ENCODE measurements around the gene SRSF10. TPM values are rescaled to one million over a fixed set of nuclear protein-coding genes. Genes with fewer than 3 reads are reported as not detected.
"Not testable (repeated sequence)": the region's sequence is repeated elsewhere in the genome, so short reads cannot be mapped to it uniquely, and the experiment has no call there.

Gene SRSF10
- total and polyA plus RNA-seq, 4 donors: 55.1 to 251 (median 78.4) TPM

DNA sequence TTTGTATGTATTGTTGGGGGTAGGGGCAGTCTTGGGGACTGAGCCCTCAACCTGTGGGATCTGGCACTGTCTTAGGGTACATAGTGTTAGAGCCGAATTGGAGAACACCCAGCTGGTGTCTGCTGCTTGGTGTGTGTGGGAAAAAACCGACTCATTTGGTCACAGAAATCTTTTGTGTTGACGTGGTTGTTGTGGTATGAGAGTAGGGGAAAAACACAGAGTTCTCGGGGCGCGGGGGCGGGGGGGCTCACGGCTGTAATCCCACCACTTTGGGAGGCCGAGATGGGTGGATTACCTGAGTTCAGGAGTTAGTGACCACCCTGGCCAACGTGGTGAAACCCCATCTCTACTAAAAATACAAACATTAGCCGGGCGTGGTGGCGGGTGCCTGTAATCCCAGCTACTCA, 15.3 kb upstream of the SRSF10 start:
- Histone ChIP-seq H3K36me3 (ENCODE audit: control insufficient read depth in 4 of 4, insufficient read depth in 4 of 4, low read length in 4 of 4) (no peaks in the 10 kb centered on the region), H3K4me1 (ENCODE audit: control insufficient read depth in 5 of 5, insufficient read depth in 5 of 5, low read length in 5 of 5) (peaks cover 0 to 3% (median 0%) of the 10 kb centered on the region in 5 donors), H3K27me3 (ENCODE audit: control insufficient read depth in 3 of 3, insufficient read depth in 3 of 3, low read length in 2 of 3) (no peaks in the 10 kb centered on the region), H3K9ac (ENCODE audit: insufficient read depth in 1 of 2, low read length in 2 of 2) (no peak overlapping the region), H3K9me3 (ENCODE audit: control insufficient read depth in 4 of 4, insufficient read depth in 3 of 4, low read length in 3 of 4) (no peaks in the 10 kb centered on the region), H3K4me3 (no peak overlapping the region), H3K27ac (ENCODE audit: low read depth in 1 of 2, low read length in 1 of 2) (no peak overlapping the region)
- TF ChIP-seq CTCF (IDR thresholded peaks at IDR 0.05; ENCODE audit: control extremely low read depth, extremely low read depth): no peak
- WGBS, 2 donors: 79 to 86% methylated on average over 13 of the region's 13 CpGs
- DNase-seq (peak in 1 of 3 donors; percentile 61), ATAC-seq (ENCODE audit: insufficient read depth, low FRiP score) (no peak)

- 85 to 91% methylated on average over 13 of the region's 13 CpGs for WGBS, 2 donors
These were observed 11.9 kb upstream of the SRSF10 start for GRCh38 chr1:23992011-23992410.

DNA sequence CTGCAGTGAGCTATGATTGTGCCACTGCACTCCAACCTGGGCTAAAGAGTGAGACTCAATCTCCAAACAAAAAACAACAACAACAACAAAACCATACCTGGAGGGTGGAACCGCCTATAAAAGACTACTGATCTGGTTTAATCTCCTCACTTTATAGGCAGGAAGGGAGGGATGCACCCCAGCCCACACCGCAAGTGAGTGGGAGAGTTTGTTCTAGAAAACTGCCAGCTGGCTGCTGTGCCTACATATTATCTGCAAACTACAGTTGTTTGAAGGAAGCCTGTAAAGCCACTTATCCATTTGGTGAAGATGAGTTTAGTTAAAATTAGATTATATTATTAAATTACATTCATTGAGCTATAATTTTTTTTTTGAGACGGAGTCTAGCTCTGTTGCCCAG, 9.1 kb upstream of the SRSF10 start:
- no peak for TF ChIP-seq CTCF (IDR thresholded peaks at IDR 0.05; ENCODE audit: control extremely low read depth, extremely low read depth)
- ATAC-seq (ENCODE audit: insufficient read depth, low FRiP score) (no peak), DNase-seq (no peak)
- no peaks in the 10 kb centered on the region for H3K27me3 ChIP-seq (ENCODE audit: control insufficient read depth in 3 of 3, insufficient read depth in 3 of 3, low read length in 2 of 3)
- no peak overlapping the region for H3K27ac ChIP-seq (ENCODE audit: low read depth in 1 of 2, low read length in 1 of 2)
- H3K36me3 ChIP-seq (ENCODE audit: control insufficient read depth in 4 of 4, insufficient read depth in 4 of 4, low read length in 4 of 4): no peaks in the 10 kb centered on the region
- WGBS, 2 donors: 82 to 91% methylated on average over 3 of the region's 3 CpGs
- H3K4me3 ChIP-seq: no peak overlapping the region
- H3K4me1 ChIP-seq (ENCODE audit: control insufficient read depth in 5 of 5, insufficient read depth in 5 of 5, low read length in 5 of 5): peaks cover 0 to 8% (median 3%) of the 10 kb centered on the region in 5 donors
- H3K9ac ChIP-seq (ENCODE audit: insufficient read depth in 1 of 2, low read length in 2 of 2): no peak overlapping the region
- H3K9me3 ChIP-seq (ENCODE audit: control insufficient read depth in 4 of 4, insufficient read depth in 3 of 4, low read length in 3 of 4): no peaks in the 10 kb centered on the region

More at GRCh38 chr1:23992011-23992410, 11.9 kb upstream of the SRSF10 start:
- not testable (repeated sequence) for H3K27ac ChIP-seq (ENCODE audit: low read depth in 1 of 2, low read length in 1 of 2); DNase-seq; H3K9me3 ChIP-seq (ENCODE audit: control insufficient read depth in 4 of 4, insufficient read depth in 3 of 4, low read length in 3 of 4); H3K27me3 ChIP-seq (ENCODE audit: control insufficient read depth in 3 of 3, insufficient read depth in 3 of 3, low read length in 2 of 3); H3K9ac ChIP-seq (ENCODE audit: insufficient read depth in 1 of 2, low read length in 2 of 2); H3K36me3 ChIP-seq (ENCODE audit: control insufficient read depth in 4 of 4, insufficient read depth in 4 of 4, low read length in 4 of 4); H3K4me3 ChIP-seq; H3K4me1 ChIP-seq (ENCODE audit: control insufficient read depth in 5 of 5, insufficient read depth in 5 of 5, low read length in 5 of 5); ATAC-seq (ENCODE audit: insufficient read depth, low FRiP score)

DNA sequence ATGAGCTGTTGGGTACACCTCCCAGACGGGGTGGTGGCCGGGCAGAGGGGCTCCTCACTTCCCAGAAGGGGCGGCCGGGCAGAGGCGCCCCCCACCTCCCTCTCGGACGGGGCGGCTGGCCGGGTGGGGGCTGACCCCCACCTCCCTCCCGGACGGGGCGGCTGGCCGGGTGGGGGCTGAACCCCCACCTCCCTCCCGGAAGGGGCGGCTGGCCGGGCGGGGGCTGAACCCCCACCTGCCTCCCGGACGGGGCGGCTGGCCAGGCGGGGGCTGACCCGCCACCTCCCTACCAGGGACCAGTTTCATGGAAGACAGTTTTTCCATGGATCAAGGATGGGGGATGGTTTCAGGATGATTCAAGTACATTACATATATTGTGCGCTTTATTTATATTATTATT, 6.9 kb upstream of the SRSF10 start:
- DNase-seq; H3K4me3 ChIP-seq; H3K36me3 ChIP-seq (ENCODE audit: control insufficient read depth in 4 of 4, insufficient read depth in 4 of 4, low read length in 4 of 4); H3K27ac ChIP-seq (ENCODE audit: low read depth in 1 of 2, low read length in 1 of 2); H3K27me3 ChIP-seq (ENCODE audit: control insufficient read depth in 3 of 3, insufficient read depth in 3 of 3, low read length in 2 of 3); H3K9ac ChIP-seq (ENCODE audit: insufficient read depth in 1 of 2, low read length in 2 of 2); H3K9me3 ChIP-seq (ENCODE audit: control insufficient read depth in 4 of 4, insufficient read depth in 3 of 4, low read length in 3 of 4); ATAC-seq (ENCODE audit: insufficient read depth, low FRiP score): not testable (repeated sequence)
- peaks cover 0 to 15% (median 6%) of the 10 kb centered on the region in 5 donors for H3K4me1 ChIP-seq (ENCODE audit: control insufficient read depth in 5 of 5, insufficient read depth in 5 of 5, low read length in 5 of 5)
- 96 to 99% methylated on average over 21 to 22 of the region's 23 CpGs for WGBS, 2 donors
